ENCODE results near the gene PLA2G4E. TPM values are rescaled to one million over a fixed set of nuclear protein-coding genes. Genes with fewer than 3 reads are reported as not detected.
A peak's percentile ranks its signal among the peaks of the same experiment; 100 is the strongest.

The PLA2G4E gene
- total and polyA plus RNA-seq, 9 of the 15 experiments (the other 6 are each of a cell fraction or from before 2014, with no cell fraction given) = 0.03 TPM; not detected in 8

- TF ChIP-seq RERE (CRISPR knock-in tag; IDR thresholded peaks at IDR 0.05; ENCODE audit: borderline replicate concordance) = no peak
- TF ChIP-seq GABPA (tag; conservative IDR thresholded peaks at IDR 0.05; ENCODE audit: low read depth) = no peak
- 0 out of 2 replicates have a peak, but pooled peaks have one; percentile 22 for TF ChIP-seq GABPB1 (CRISPR knock-in tag; IDR thresholded peaks at IDR 0.05)
Observed at GRCh38 chr15:41980654-41981323, 40.1 kb downstream of the PLA2G4E start (continued).
